Activated CD4-positive, alpha-beta memory T cell treated with anti-CD3 and anti-CD28 coated beads, Interleukin-2, amount 10 ng/mL, durations not matched to agents 7 days and 5 days (primary cell): ENCODE results near the gene TMEM191C. TPM values are rescaled to one million over a fixed set of nuclear protein-coding genes. Genes with fewer than 3 reads are reported as not detected.
"Not testable (repeated sequence)": the region's sequence is repeated elsewhere in the genome, so short reads cannot be mapped to it uniquely, and the experiment has no call there.

ENCODE experiments used
- CTCF ChIA-PET: fragments of 350-600 bp; sonication (Branson Sonifier 250); formaldehyde crosslinking; loops from one replicate; lab custom pipeline; 2021; ENCODE audit warnings: antibody characterized with exemption, inconsistent platforms; lab: Charles Lee
- POLR2A ChIA-PET: fragments of 350-600 bp; sonication (Branson Sonifier 250); formaldehyde crosslinking; loops from one replicate; lab custom pipeline; 2021; ENCODE audit warnings: antibody characterized with exemption; lab: Charles Lee
- DNase-seq: peaks from one replicate; pipeline ENCODE4 v3.0.0-alpha.2; 2020
- H3K27ac Mint-ChIP-seq: one replicate; pipeline ENCODE4 v1.8.0; 2021; ENCODE audit warnings: mild to moderate bottlenecking, mixed read lengths
- H3K27me3 Mint-ChIP-seq: one replicate; pipeline ENCODE4 v1.8.0; 2021; ENCODE audit warnings: mixed read lengths
- H3K36me3 Mint-ChIP-seq: one replicate; pipeline ENCODE4 v1.8.0; 2021; ENCODE audit warnings: low read depth, mixed read lengths
- H3K4me1 Mint-ChIP-seq: one replicate; pipeline ENCODE4 v1.8.0; 2021; ENCODE audit warnings: mixed read lengths
- H3K4me3 Mint-ChIP-seq: one replicate; pipeline ENCODE4 v1.8.0; 2021; ENCODE audit warnings: mild to moderate bottlenecking, mixed read lengths
- H3K9me3 Mint-ChIP-seq: one replicate; pipeline ENCODE4 v1.8.0; 2021; ENCODE audit warnings: mixed read lengths
- total RNA-seq, 2 experiments: library from RNA; stranded (reverse); gene quantifications; one replicate each; pipeline ENCODE4 v1.2.3, GENCODE V29; 2021

Gene TMEM191C
- total RNA-seq, 2 experiments from 2014 or later: 0.48 to 1.4 TPM

DNA sequence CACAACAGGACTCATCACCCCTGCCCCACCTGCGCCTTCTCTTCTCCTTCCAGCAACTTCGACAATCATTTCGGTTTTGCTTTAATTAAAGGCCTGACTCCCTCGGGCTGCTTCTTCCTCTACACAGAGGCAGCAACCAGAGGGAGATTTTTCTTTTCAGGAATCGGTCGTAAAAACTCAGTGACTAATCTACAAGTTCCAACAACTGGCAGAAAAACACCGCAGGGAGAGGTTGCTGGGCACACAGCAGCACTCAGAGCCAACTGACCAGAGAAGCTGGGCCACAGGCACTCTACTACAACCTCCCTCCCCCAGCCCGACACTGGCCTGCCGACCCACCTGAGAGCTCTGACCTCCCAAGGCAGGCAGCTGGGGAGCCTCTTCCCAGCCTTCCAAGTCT lies 48.0 kb downstream of the TMEM191C start:
- H3K36me3 Mint-ChIP-seq, H3K27ac Mint-ChIP-seq, H3K4me1 Mint-ChIP-seq, POLR2A ChIA-PET, CTCF ChIA-PET, H3K27me3 Mint-ChIP-seq, H3K9me3 Mint-ChIP-seq, DNase-seq, H3K4me3 Mint-ChIP-seq: not testable (repeated sequence)

DNA sequence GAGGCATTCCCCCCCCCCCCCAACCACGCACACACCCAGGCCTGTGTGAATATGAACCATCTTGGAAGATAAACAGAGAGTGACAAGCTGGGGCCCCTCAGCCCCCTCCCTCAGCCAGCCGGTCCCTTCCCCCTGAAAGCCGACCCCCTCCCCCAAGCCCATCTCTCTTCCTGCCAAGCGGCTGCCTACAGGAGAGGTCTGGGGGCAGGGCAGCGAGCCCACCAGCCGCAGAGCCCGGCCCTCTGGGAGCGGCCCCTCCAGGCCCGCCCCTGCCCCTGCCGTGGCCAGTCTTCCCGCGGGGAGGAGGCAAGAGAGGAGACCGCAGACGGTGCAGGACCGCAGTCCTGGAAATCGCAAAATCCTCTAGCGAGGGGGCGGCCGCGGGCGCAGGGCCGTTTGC lies 49.3 kb downstream of the TMEM191C start:
- H3K4me1 Mint-ChIP-seq, H3K27ac Mint-ChIP-seq, DNase-seq, POLR2A ChIA-PET, H3K27me3 Mint-ChIP-seq, H3K36me3 Mint-ChIP-seq, H3K4me3 Mint-ChIP-seq, H3K9me3 Mint-ChIP-seq, CTCF ChIA-PET: not testable (repeated sequence)

DNA sequence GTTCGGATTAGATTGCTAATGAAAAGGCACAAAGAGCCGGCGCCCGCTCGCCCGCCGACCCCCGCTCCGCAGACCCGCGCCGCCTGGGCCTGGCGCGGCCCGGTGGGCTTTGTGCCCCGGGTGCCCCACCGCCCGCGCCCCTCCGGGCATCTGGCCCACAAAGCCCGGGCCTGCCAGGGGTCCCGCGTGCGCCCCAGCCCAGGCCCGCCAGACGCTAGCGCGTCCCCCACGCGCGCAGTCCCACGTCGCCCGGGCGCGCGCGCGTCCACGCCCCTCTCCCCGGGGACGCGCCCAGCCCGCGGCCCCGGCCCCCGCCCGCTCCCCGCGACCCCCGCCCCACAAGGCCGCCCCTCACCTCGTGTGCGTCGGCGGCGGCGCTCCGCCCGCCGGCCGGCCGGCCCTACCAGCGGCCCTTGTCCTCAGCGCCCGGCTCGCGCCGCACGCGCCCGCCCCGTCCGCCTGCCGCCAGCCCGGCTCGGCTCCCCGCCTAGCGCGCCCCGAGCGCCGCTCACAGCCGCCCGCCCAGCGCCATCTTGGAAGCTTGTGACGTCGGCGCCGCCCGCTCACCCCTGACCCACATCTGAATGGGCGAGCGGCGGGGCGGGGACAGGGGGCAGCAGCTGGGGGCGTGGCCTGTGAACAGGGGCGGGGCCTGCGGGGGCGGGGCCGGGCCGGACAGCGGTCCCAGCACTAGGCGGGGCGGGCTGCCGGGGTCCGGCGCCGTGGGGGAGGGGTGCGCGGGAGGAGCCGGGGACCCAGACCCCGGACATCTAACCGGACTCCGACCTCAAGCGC lies 50.0 kb downstream of the TMEM191C start:
- H3K4me1 Mint-ChIP-seq, DNase-seq, H3K4me3 Mint-ChIP-seq, H3K36me3 Mint-ChIP-seq, CTCF ChIA-PET, H3K27ac Mint-ChIP-seq, POLR2A ChIA-PET, H3K27me3 Mint-ChIP-seq, H3K9me3 Mint-ChIP-seq: not testable (repeated sequence)

Other genes starting within 250 kb of the TMEM191C start
- gene RIMBP3B, start 83.6 kb upstream of the TMEM191C start, total RNA-seq: under 1 TPM; 0.55 to 0.81 TPM
- 1 to 10 TPM; 3.9 to 4.0 TPM for gene HIC2, start 50.0 kb upstream of the TMEM191C start, total RNA-seq
- gene RIMBP3C, start 84.1 kb downstream of the TMEM191C start, total RNA-seq: under 1 TPM; 0.23 to 0.33 TPM
- gene UBE2L3, start 100.3 kb downstream of the TMEM191C start, total RNA-seq: 10 to 100 TPM; 54.3 to 57.4 TPM
- 10 to 100 TPM; 37.1 to 38.0 TPM for gene YDJC, start 162.6 kb downstream of the TMEM191C start, total RNA-seq
- under 1 TPM; 0.33 to 0.43 TPM for gene CCDC116, start 165.4 kb downstream of the TMEM191C start, total RNA-seq
- gene SDF2L1, start 174.9 kb downstream of the TMEM191C start, total RNA-seq: 10 to 100 TPM; 61.4 to 62.1 TPM
- 10 to 100 TPM; 62.5 to 66.3 TPM for gene PPIL2, start 198.6 kb downstream of the TMEM191C start, total RNA-seq